Hematopoietic multipotent progenitor cell treated with erythropoietin and hydrocortisone succinate and interleukin-3 and kit ligand, for 8 days (in vitro differentiated cells): ENCODE data around the gene NADSYN1.
"Not testable (repeated sequence)": the region's sequence is repeated elsewhere in the genome, so short reads cannot be mapped to it uniquely, and the experiment has no call there.

ENCODE experiments used
- DNase-seq: peaks from one replicate; pipeline ENCODE4 v3.0.0-alpha.2; 2015

The NADSYN1 gene

GRCh38 chr11:71527576-71528210, 74.7 kb downstream of the NADSYN1 start:
- DNase-seq, result no peak

- no peak for DNase-seq
Measured at GRCh38 chr11:71530602-71531001, 77.6 kb downstream of the NADSYN1 start.

GRCh38 chr11:71532036-71532610, 79.1 kb downstream of the NADSYN1 start:
- no peak for DNase-seq

- peak; percentile 85 for DNase-seq
Measured at GRCh38 chr11:71534711-71535608, 82.0 kb downstream of the NADSYN1 start.

- DNase-seq, result no peak
Measured at GRCh38 chr11:71535825-71536224, 82.8 kb downstream of the NADSYN1 start.

- DNase-seq, result no peak
Measured at GRCh38 chr11:71537537-71537936, 84.5 kb downstream of the NADSYN1 start.

GRCh38 chr11:71537977-71538665, 85.1 kb downstream of the NADSYN1 start, which contains the start of gene KRTAP5-8:
Gene KRTAP5-8, plus strand, starts transcription at chr11:71538025. Its CDS starts 31 bp downstream, at chr11:71538056.
- DNase-seq, result not testable (repeated sequence)

- no peak for DNase-seq
Measured at GRCh38 chr11:71538666-71538990, 85.6 kb downstream of the NADSYN1 start.

GRCh38 chr11:71539017-71539416, 86.0 kb downstream of the NADSYN1 start:
- DNase-seq, result no peak

GRCh38 chr11:71539971-71540370, 87.0 kb downstream of the NADSYN1 start:
- DNase-seq, result not testable (repeated sequence)

GRCh38 chr11:71540521-71541304, 87.7 kb downstream of the NADSYN1 start:
- not testable (repeated sequence) for DNase-seq

GRCh38 chr11:71542382-71542781, 89.4 kb downstream of the NADSYN1 start:
- DNase-seq, result no peak

GRCh38 chr11:71542879-71543777, 90.1 kb downstream of the NADSYN1 start:
- DNase-seq, result no peak

- no peak for DNase-seq
Measured at GRCh38 chr11:71543866-71544265, 90.9 kb downstream of the NADSYN1 start.

- DNase-seq, result no peak
Measured at GRCh38 chr11:71544525-71545214, 91.7 kb downstream of the NADSYN1 start.

- DNase-seq, result no peak
Measured at GRCh38 chr11:71545405-71545966, 92.5 kb downstream of the NADSYN1 start.

- DNase-seq, result no peak
Measured at GRCh38 chr11:71548120-71548519, 95.1 kb downstream of the NADSYN1 start, which contains the start of gene KRTAP5-9. Gene KRTAP5-9, plus strand, starts transcription at chr11:71548420. Its CDS starts 238 bp downstream, at chr11:71548658.

GRCh38 chr11:71548716-71549151, 95.7 kb downstream of the NADSYN1 start:
- no peak for DNase-seq
